B cell (primary cell): ENCODE measurements around the gene EXOC6B. TPM values are rescaled to one million over a fixed set of nuclear protein-coding genes. Genes with fewer than 3 reads are reported as not detected.

ENCODE experiments used
- ATAC-seq: fragments of 200-7000 bp; cut with Tn5 transposase; one replicate; pipeline ENCODE4 v1.10.0; 2021; ENCODE audit warnings: low read depth, mild to moderate bottlenecking, moderate number of reproducible peaks, moderate library complexity
- CTCF ChIA-PET: fragments of 350-600 bp; sonication (Branson Sonifier 250); formaldehyde crosslinking; loops from one replicate; lab custom pipeline; 2021; ENCODE audit warnings: antibody characterized with exemption, inconsistent platforms; lab: Charles Lee
- POLR2A ChIA-PET: fragments of 350-600 bp; sonication (Branson Sonifier 250); formaldehyde crosslinking; loops from one replicate; lab custom pipeline; 2021; ENCODE audit warnings: antibody characterized with exemption; lab: Charles Lee
- DNase-seq: peaks from one replicate; pipeline ENCODE4 v3.0.0; 2013
- H2AFZ ChIP-seq: 2 replicates; pipeline ENCODE4 v1.6.1; 2012; ENCODE audit warnings: mild to moderate bottlenecking, low read depth, low read length; ENCODE audit not compliant: insufficient read depth, poor library complexity, severe bottlenecking
- H3K27ac ChIP-seq, 2 donors: 1 replicate in 1 of 2; 2 replicates in 1 of 2; pipeline ENCODE4 v1.5.1; 2012 to 2013; ENCODE audit warnings: low read length in 2 of 2, mild to moderate bottlenecking in 2 of 2, moderate library complexity in 1 of 2
- H3K27me3 ChIP-seq, 4 experiments: fragments of 200-600 bp in 1 of 4; sonication (generic) in 1 of 4; replicated peaks in 1 of 4; 1 replicate in 2 of 4; 2 replicates in 2 of 4; pipeline versions ENCODE4 v1.6.1 to v1.7.0; 2013 to 2016; ENCODE audit warnings: low read length in 3 of 4, mild to moderate bottlenecking in 2 of 4, mixed read lengths in 1 of 4, moderate library complexity in 1 of 4; ENCODE audit not compliant: insufficient read depth in 4 of 4, control insufficient read depth in 3 of 4; ENCODE audit errors: control extremely low read depth in 1 of 4
- H3K36me3 ChIP-seq, 2 experiments: replicated peaks in 1 of 2; 1 replicate in 1 of 2; 2 replicates in 1 of 2; pipeline versions ENCODE4 v1.6.1 to v1.7.1; 2013; ENCODE audit warnings: low read length in 1 of 2; ENCODE audit not compliant: insufficient read depth in 2 of 2, control insufficient read depth in 1 of 2; ENCODE audit errors: control extremely low read depth in 1 of 2, extremely low read depth in 1 of 2
- H3K4me1 ChIP-seq, 2 donors: fragments of 200-600 bp in 1 of 2; sonication (generic) in 1 of 2; 1 replicate in 1 of 2; 2 replicates in 1 of 2; pipeline versions ENCODE4 v1.5.1 to v1.6.1; 2013 to 2017; ENCODE audit warnings: low read length in 2 of 2; ENCODE audit not compliant: control insufficient read depth in 2 of 2, insufficient read depth in 2 of 2
- H3K4me2 ChIP-seq: replicated peaks from 2 replicates; pipeline ENCODE3; 2012; ENCODE audit warnings: mild to moderate bottlenecking, low read depth, low read length; ENCODE audit not compliant: poor library complexity, severe bottlenecking
- H3K4me3 ChIP-seq, 5 experiments: fragments of 200-600 bp in 1 of 5; sonication (generic) in 1 of 5; 1 replicate in 3 of 5; 2 replicates in 2 of 5; pipeline versions ENCODE4 v1.5.1 to v1.7.0; 2011 to 2016; ENCODE audit warnings: low read length in 4 of 5, mild to moderate bottlenecking in 4 of 5, low read depth in 2 of 5, control low read depth in 1 of 5, moderate library complexity in 1 of 5; ENCODE audit not compliant: insufficient read depth in 1 of 5; ENCODE audit errors: control extremely low read depth in 1 of 5, extremely low read depth in 1 of 5
- H3K79me2 ChIP-seq: fragments of 200-600 bp; sonication (generic); one replicate; pipeline ENCODE4 v1.6.0; 2016; ENCODE audit warnings: low read length; ENCODE audit not compliant: control insufficient read depth, insufficient read depth
- H3K9ac ChIP-seq: fragments of 200-600 bp; sonication (generic); 2 replicates; pipeline ENCODE4 v1.6.1; 2017; ENCODE audit warnings: mild to moderate bottlenecking, low read length, moderate library complexity
- H3K9me3 ChIP-seq, 3 donors: one replicate each; pipeline versions ENCODE4 v1.6.1 to v1.7.1; 2013; ENCODE audit warnings: low read length in 2 of 3; ENCODE audit not compliant: control insufficient read depth in 2 of 3, insufficient read depth in 1 of 3; ENCODE audit errors: control extremely low read depth in 1 of 3
- H4K20me1 ChIP-seq: 2 replicates; pipeline ENCODE4 v1.6.0; 2012; ENCODE audit warnings: mild to moderate bottlenecking, low read length; ENCODE audit not compliant: insufficient read depth, control insufficient read depth, poor library complexity, severe bottlenecking
- H3K27ac Mint-ChIP-seq: one replicate; pipeline ENCODE4 v1.8.0; 2021; ENCODE audit warnings: mixed read lengths
- H3K27me3 Mint-ChIP-seq: one replicate; pipeline ENCODE4 v1.8.0; 2021; ENCODE audit warnings: mixed read lengths
- H3K4me1 Mint-ChIP-seq: one replicate; pipeline ENCODE4 v1.8.0; 2021; ENCODE audit warnings: mixed read lengths
- H3K4me3 Mint-ChIP-seq: one replicate; pipeline ENCODE4 v1.8.0; 2021; ENCODE audit warnings: mixed read lengths
- H3K9me3 Mint-ChIP-seq: one replicate; pipeline ENCODE4 v1.8.0; 2022; ENCODE audit warnings: mixed read lengths; ENCODE audit not compliant: insufficient read depth
- CTCF ChIP-seq: fragments of 200-600 bp; IDR thresholded peaks from one replicate; pipeline ENCODE4 v1.8.0; 2022; ENCODE audit warnings: antibody characterized with exemption, mild to moderate bottlenecking
- EZH2 ChIP-seq: IDR thresholded peaks from 2 replicates; pipeline ENCODE4 v1.6.1; 2012; ENCODE audit warnings: borderline replicate concordance, low read depth, mild to moderate bottlenecking, moderate library complexity, low read length; ENCODE audit not compliant: insufficient read depth, poor library complexity, severe bottlenecking
- WGBS: methylation state at CpG from one replicate; pipeline ENCODE4 v1.1.5; 2013; ENCODE audit warnings: missing lambda C conversion rate; ENCODE audit not compliant: insufficient coverage; 5-methylcytosine and 5-hydroxymethylcytosine counted together
- intact Hi-C: fragments of 100-400 bp; cut with micrococcal nuclease; formaldehyde crosslinking; loops from one replicate; pipeline ENCODE4 v1.10.0; 2022
- polyA plus RNA-seq: library from polyadenylated mRNA; depleted of rRNA; stranded (reverse); fragments of >200 nt; gene quantifications from 2 replicates; pipeline ENCODE4 v1.2.3, GENCODE V29; 2012
- total RNA-seq, 2 donors: library from RNA; stranded (reverse); fragments of 120-200 nt in 1 of 2; gene quantifications; 1 replicate in 1 of 2; 2 replicates in 1 of 2; pipeline versions ENCODE4 v1.2.3 to v1.2.4, GENCODE V29; 2013 to 2022

Gene EXOC6B
- total and polyA plus RNA-seq, 2 donors (not counting 1 experiment from before 2014, with no cell fraction given) = 4.8 to 22.6 TPM

GRCh38 chr2:72136331-72136730 lies 689.5 kb downstream of the EXOC6B start:
- ATAC-seq (no peak), DNase-seq (no peak)
- no peaks in the 10 kb centered on the region for H3K27me3 Mint-ChIP-seq
- intact Hi-C loops = no loop called here
- no peak for TF ChIP-seq CTCF
- TF ChIP-seq EZH2 = no peak
- no peaks in the 10 kb centered on the region for H3K9me3 Mint-ChIP-seq
- no peaks in the 10 kb centered on the region for H3K4me1 ChIP-seq
- H4K20me1 ChIP-seq = no peaks in the 10 kb centered on the region
- 79% methylated on average over 9 of the region's 10 CpGs for WGBS
- H3K4me1 Mint-ChIP-seq = no peaks in the 10 kb centered on the region
- H3K36me3 ChIP-seq = no peaks in the 10 kb centered on the region
- no peak overlapping the region for H3K27ac Mint-ChIP-seq
- H3K4me2 ChIP-seq = no peak overlapping the region
- H3K9ac ChIP-seq = no peak overlapping the region
- peaks cover 0 to 9% (median 0%) of the 10 kb centered on the region in 3 donors for H3K9me3 ChIP-seq
- ChIA-PET POLR2A (no interaction called here), CTCF (interaction anchor here (0.6 to 2.3 kb wide), 2 partner anchors 14 to 73 kb away, joined by 3 to 7 read pairs; no protein-coding TSS in a partner anchor)
- H3K27me3 ChIP-seq = no peaks in the 10 kb centered on the region
- H2AFZ ChIP-seq = no peak overlapping the region
- no peak overlapping the region for H3K4me3 Mint-ChIP-seq
- no peak overlapping the region for H3K27ac ChIP-seq
- no peaks in the 10 kb centered on the region for H3K79me2 ChIP-seq
- no peak overlapping the region for H3K4me3 ChIP-seq

- Histone ChIP-seq H4K20me1 (no peaks in the 10 kb centered on the region), H3K9me3 (peaks cover 0 to 9% (median 0%) of the 10 kb centered on the region in 3 donors), H3K79me2 (no peaks in the 10 kb centered on the region), H3K27ac (no peak overlapping the region), H3K4me1 (no peaks in the 10 kb centered on the region), H3K4me3 (no peak overlapping the region), H2AFZ (no peak overlapping the region), H3K27me3 (no peaks in the 10 kb centered on the region), H3K36me3 (no peaks in the 10 kb centered on the region), H3K4me2 (no peak overlapping the region), H3K9ac (no peak overlapping the region)
- intact Hi-C loops = no loop called here
- H3K27ac Mint-ChIP-seq = no peak overlapping the region
- H3K27me3 Mint-ChIP-seq = no peaks in the 10 kb centered on the region
- ChIA-PET CTCF (interaction anchor here (0.6 to 2.3 kb wide), 2 partner anchors 14 to 73 kb away, joined by 3 to 7 read pairs; no protein-coding TSS in a partner anchor), POLR2A (no interaction called here)
- H3K9me3 Mint-ChIP-seq = no peaks in the 10 kb centered on the region
- TF ChIP-seq EZH2 (no peak), CTCF (no peak)
- H3K4me3 Mint-ChIP-seq = no peak overlapping the region
- H3K4me1 Mint-ChIP-seq = no peaks in the 10 kb centered on the region
- no peak for ATAC-seq
- DNase-seq = no peak
- WGBS = no CpG with 5 or more reads among the region's 8 CpGs
Observed at GRCh38 chr2:72135921-72136320, 689.9 kb downstream of the EXOC6B start.
